ENCODE data around the gene GRWD1.

The GRWD1 gene

DNA sequence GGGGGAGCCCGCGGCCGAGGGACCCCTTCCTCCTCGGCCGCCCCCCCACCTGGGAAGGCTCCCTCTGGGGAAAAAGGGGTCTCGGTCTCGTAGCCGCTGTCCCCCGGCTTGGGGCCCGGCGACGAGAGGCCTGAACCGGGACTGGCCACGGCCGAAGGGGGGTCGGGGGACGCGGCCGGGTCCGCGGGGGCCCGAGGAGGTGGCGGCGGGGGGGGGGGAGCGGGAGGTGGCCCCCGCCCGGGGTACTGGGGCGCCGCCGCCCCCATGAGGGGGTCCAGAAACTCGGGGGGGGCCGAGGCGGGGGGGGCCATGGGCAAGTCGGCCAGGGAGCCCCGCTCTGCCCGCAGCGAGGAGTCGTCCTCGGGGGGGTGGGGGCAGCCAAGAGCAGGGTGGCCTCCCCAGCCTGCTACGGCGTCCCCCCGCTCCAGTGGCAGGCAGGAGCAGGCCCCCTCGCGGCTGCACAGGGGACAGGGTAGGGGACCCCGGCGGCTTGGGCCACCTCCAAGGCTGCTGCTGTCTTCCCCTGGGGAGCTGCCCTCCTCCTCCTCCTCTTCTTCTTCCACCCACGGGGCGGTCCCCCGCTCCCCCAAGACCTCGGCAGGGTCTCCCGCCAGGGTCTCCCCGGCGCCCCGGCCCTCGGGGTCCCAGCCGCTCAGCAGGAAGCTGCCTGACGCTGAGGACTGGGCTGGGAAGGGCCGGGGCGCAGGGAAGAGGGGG lies 53.0 kb downstream of the GRWD1 start:
- DNase-seq (ENCODE audit: low spot score), result no peak

DNA sequence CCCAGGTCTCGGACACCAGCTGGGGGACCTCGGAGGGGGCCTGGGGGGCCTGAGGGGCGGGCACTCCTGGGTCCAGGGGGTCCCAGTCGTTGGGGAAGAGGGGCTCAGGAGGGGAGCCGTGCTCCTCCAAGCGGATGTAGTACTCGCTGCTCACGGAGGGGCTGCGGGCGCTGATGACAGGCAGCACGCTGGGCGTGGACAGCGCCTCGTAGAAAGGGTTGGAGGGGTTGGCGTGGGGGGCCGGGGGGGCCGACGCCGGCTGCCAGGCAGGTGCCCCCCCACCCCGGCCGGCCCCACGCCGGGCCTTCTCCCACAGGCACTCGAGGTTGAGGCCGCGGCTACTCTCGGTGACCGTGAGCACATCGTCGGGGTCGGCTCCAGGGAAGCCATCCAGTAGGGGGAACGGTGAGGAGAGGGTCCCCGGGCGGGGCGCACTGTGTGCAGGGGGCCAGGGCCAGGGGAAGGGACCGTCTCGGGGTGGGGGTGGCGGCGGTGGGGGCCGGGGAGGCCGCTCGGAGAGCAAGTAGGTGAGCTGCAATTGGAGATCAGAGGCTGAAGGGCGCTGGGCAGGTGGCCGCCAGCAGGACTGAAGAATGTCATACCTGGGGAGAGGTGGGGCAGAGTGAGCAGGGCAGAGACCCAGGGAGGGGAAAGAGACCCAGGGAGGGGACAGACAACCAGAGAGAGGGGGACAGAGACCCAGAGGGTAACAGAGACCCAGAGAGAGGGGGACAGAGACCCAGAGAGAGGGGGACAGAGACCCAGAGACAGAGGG lies 53.7 kb downstream of the GRWD1 start:
- no peak for DNase-seq (ENCODE audit: low spot score)

DNA sequence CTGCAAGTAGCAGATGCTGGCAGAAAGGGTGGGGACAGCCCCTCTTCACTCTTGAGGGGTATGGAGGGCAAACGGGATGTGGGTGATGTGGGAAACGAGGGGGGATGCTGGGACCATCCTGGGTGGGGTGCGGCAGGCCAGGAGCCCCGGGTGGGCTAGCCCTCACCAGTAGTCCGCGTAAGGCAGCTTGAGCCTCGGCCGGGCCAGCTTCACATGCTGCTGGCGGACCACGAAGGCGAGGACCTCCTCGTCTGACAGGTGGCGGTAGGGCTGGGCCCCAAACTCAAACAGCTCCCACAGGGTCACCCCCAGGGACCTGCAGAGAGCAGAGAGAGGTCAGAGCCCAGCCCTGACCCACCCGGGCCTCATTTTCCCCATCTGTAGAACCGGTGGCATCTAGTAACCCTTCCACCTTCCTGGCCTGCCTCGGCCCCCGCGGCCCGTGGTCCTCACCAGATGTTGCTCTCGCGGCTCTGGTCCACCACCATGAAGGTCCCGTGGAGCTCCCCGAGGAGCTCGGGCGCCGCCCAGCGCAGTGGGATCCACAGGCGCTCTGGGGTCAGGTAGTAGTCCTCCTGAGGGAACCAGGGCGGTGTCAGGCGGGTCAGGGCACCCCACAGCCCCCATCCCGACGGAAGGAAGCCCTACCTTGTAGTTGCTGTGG lies 55.2 kb downstream of the GRWD1 start:
- DNase-seq (ENCODE audit: low spot score), result no peak

DNA sequence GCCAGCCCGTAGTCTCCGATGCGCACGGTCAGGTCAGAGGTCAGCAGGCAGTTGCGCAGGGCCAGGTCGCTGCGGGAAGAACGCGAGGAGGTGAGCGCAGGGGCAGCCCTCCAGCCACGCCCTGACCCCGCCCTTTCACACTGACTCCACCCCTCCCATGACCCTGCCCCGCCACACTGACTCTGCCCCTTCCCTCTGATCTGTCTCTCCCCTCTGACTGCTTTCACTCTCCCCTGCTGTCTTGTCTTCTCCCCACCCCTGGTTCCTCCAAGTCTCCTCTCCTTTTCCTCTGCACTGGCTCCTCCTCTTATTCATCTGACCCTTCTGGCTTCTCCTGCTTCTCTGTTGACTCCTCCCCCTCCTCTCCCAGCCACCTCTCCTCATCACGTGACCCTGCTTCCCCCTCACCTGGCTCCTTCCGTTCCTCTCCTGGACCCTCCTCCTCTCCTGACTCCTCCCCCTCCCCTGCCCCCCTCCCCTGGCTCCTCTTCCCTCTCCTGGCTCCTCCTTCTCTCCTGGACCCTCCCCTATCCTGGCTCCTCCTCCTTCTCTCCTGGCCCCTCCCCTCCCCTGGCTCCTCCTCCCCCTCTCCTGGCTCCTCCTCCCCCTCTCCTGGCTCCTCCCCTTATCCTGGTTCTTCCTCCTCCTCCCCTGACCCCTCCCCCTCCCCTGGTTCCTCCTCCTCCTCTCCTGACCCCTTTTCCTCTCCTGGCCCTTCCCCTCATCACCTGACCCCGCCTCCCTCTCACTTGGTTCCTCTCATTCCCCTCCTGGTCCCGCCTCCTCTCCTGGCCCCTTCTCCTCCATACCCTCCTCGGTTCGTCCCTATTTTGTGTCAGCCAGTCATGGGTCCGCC lies 55.9 kb downstream of the GRWD1 start:
- peak; percentile 94 for DNase-seq (ENCODE audit: low spot score)

DNA sequence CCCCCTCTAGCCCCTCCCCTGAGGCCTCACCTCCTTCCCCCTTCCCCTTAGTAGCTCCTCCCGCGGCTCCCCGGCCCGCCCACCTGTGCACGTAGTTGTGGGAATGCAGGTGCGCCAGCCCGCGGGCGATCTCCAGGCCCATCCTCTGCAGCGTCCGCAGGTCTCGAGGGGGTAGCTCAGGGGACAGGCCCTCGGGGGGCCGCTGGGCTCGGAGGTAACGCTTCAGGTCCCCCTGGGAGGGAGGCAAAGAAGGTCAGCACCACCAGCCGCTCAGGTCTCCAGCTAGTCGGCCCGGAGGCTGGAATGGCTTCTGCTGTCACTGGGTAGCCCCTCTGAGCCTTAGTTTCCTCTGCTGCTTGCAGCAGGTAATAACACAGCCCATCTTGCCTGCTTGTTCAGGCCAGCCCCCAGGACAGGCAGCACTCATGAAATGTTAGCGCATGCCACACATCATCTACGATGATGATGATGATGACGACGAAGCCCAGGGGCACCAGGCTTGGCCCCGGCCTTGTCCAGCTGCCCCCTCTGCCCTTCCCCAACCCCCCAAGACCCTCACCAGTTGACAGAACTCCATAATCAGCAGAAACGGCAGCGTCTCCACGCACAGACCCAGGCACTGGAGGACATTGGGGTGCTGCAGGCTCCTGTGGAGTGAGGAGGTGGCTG lies 56.7 kb downstream of the GRWD1 start:
- DNase-seq (ENCODE audit: low spot score), result no peak

DNA sequence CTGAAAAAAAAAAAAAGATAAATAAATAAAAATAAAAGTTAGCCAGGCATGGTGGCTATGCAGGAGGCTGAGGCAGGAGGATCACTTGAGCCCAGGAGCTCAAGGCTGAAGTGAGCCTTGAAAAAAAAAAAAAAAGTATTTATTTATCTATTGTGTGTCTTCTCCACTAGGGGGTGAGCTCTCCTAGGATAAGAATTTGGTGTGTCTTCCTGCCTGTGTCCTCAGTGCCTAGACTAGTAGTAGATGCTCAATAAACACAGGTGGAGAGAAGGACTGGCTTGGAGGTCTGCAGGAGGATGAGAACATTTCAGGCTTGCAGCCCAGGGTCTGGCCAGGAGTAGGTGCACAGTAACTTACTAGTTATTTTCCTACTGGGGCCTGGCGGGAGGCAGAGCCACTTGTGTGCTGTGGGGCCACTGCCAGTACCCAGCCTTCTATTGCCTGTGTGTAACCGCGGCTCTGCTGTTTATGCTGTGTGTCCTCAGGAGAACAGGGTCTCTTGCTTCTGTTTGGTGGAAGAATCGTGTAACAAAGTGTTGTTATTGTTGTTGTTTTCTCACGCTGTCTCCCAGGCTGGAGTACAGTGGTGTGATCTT lies 60.5 kb downstream of the GRWD1 start:
- DNase-seq (ENCODE audit: low spot score), result peak; percentile 59

Data from cerebellar cortex (tissue), 1 donor.